ENCODE measurements around the gene STK4.

GRCh38 chr20:44961011-44961869, 5.1 kb upstream of the STK4 start:
- TF ChIP-seq CTCF (IDR thresholded peaks at IDR 0.05), result no peak
- TF ChIP-seq POLR2AphosphoS5 (IDR thresholded peaks at IDR 0.05), result no peak

Measured in gastroesophageal sphincter (tissue), 3 donors.